Measurements from ENCODE around the gene KIF26B. TPM values are rescaled to one million over a fixed set of nuclear protein-coding genes. Genes with fewer than 3 reads are reported as not detected.

KIF26B gene
- total RNA-seq, 2 experiments from 2014 or later: not detected

GRCh38 chr1:245556057-245556456, 401.3 kb downstream of the KIF26B start:
- no TSS peak for BruUV-seq (replicated peaks)
- Histone ChIP-seq H3K4me1 (ENCODE audit: insufficient read depth, low read length, poor library complexity, severe bottlenecking) (no peaks in the 10 kb centered on the region), H4K20me1 (ENCODE audit: insufficient read depth, low read length) (no peaks in the 10 kb centered on the region), H3K9me3 (ENCODE audit: low read length) (no peaks in the 10 kb centered on the region), H3K79me2 (ENCODE audit: insufficient read depth, low read depth, low read length) (no peaks in the 10 kb centered on the region), H3K36me3 (ENCODE audit: insufficient read depth, low read length) (no peaks in the 10 kb centered on the region), H2AFZ (ENCODE audit: low read length) (no peak overlapping the region), H3K4me2 (ENCODE audit: low read length) (no peak overlapping the region), H3K27ac (ENCODE audit: low read depth, low read length, poor library complexity, severe bottlenecking) (no peak overlapping the region), H3K9me2 (ENCODE audit: insufficient read depth, low read length) (no peaks in the 10 kb centered on the region), H3K4me3 (ENCODE audit: low read depth, low read length, poor library complexity, severe bottlenecking) (no peak overlapping the region)
- ChIA-PET POLR2A (no interaction called here), CTCF (ENCODE audit: unreplicated experiment) (no interaction called here)
- intact Hi-C loops (cut with micrococcal nuclease; ENCODE audit: unreplicated experiment): no loop called here
- no peak for TF ChIP-seq EZH2phosphoT487 (IDR thresholded peaks at IDR 0.05; ENCODE audit: borderline replicate concordance, low read depth, low read length)
- TF ChIP-seq, protein P1, sequence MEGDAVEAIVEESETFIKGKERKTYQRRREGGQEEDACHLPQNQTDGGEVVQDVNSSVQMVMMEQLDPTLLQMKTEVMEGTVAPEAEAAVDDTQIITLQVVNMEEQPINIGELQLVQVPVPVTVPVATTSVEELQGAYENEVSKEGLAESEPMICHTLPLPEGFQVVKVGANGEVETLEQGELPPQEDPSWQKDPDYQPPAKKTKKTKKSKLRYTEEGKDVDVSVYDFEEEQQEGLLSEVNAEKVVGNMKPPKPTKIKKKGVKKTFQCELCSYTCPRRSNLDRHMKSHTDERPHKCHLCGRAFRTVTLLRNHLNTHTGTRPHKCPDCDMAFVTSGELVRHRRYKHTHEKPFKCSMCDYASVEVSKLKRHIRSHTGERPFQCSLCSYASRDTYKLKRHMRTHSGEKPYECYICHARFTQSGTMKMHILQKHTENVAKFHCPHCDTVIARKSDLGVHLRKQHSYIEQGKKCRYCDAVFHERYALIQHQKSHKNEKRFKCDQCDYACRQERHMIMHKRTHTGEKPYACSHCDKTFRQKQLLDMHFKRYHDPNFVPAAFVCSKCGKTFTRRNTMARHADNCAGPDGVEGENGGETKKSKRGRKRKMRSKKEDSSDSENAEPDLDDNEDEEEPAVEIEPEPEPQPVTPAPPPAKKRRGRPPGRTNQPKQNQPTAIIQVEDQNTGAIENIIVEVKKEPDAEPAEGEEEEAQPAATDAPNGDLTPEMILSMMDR (conservative IDR thresholded peaks at IDR 0.05; ENCODE audit: low read length): no peak
- no peak for DNase-seq (ENCODE audit: low spot score)

GRCh38 chr1:245558069-245558468, 403.3 kb downstream of the KIF26B start:
- Histone ChIP-seq H4K20me1 (ENCODE audit: insufficient read depth, low read length) (no peaks in the 10 kb centered on the region), H3K36me3 (ENCODE audit: insufficient read depth, low read length) (no peaks in the 10 kb centered on the region), H2AFZ (ENCODE audit: low read length) (no peak overlapping the region), H3K4me1 (ENCODE audit: insufficient read depth, low read length, poor library complexity, severe bottlenecking) (no peaks in the 10 kb centered on the region), H3K27ac (ENCODE audit: low read depth, low read length, poor library complexity, severe bottlenecking) (no peak overlapping the region), H3K4me3 (ENCODE audit: low read depth, low read length, poor library complexity, severe bottlenecking) (no peak overlapping the region), H3K9me2 (ENCODE audit: insufficient read depth, low read length) (no peaks in the 10 kb centered on the region), H3K9me3 (ENCODE audit: low read length) (no peaks in the 10 kb centered on the region), H3K79me2 (ENCODE audit: insufficient read depth, low read depth, low read length) (no peaks in the 10 kb centered on the region), H3K4me2 (ENCODE audit: low read length) (no peak overlapping the region)
- DNase-seq (ENCODE audit: low spot score): no peak
- ChIA-PET CTCF (ENCODE audit: unreplicated experiment) (no interaction called here), POLR2A (interaction anchor here (1.0 kb wide), 1 partner anchor 10 kb away, joined by 3 read pairs; no protein-coding TSS in a partner anchor)
- TF ChIP-seq, protein P1 (conservative IDR thresholded peaks at IDR 0.05; ENCODE audit: low read length): no peak
- TF ChIP-seq EZH2phosphoT487 (IDR thresholded peaks at IDR 0.05; ENCODE audit: borderline replicate concordance, low read depth, low read length): no peak
- intact Hi-C loops (cut with micrococcal nuclease; ENCODE audit: unreplicated experiment): no loop called here
- BruUV-seq (replicated peaks): no TSS peak

DNA sequence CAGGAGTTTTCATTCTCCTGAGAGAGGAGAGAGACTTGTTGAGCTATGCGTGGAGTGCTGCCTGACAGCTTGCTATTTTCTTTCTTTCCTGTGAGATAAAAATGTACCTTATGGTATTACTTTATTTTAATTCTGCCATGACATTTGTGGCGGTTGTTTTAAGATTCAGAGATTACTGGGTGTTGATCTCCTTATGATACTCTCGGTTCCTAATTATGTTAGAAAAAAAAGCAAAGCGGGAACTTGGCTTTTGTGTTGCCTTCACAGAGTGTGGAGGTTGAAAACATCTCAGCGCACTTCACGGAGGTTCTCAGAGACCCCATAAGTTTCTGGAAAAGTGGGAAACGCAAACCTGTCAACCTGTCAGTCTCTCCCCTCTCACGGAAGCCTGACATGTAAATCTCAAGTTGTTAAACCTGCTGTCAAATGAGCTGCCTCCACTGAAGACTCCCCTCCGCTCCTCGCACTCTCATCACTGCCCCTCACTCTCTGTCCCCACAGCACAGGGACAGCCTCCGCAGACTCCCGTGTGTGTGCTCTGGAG, 405.6 kb downstream of the KIF26B start:
- BruUV-seq (replicated peaks): no TSS peak
- Histone ChIP-seq H3K4me2 (ENCODE audit: low read length) (no peak overlapping the region), H3K79me2 (ENCODE audit: insufficient read depth, low read depth, low read length) (no peaks in the 10 kb centered on the region), H3K4me1 (ENCODE audit: insufficient read depth, low read length, poor library complexity, severe bottlenecking) (no peaks in the 10 kb centered on the region), H2AFZ (ENCODE audit: low read length) (no peak overlapping the region), H3K9me2 (ENCODE audit: insufficient read depth, low read length) (no peaks in the 10 kb centered on the region), H3K9me3 (ENCODE audit: low read length) (no peaks in the 10 kb centered on the region), H3K27ac (ENCODE audit: low read depth, low read length, poor library complexity, severe bottlenecking) (no peak overlapping the region), H4K20me1 (ENCODE audit: insufficient read depth, low read length) (no peaks in the 10 kb centered on the region), H3K36me3 (ENCODE audit: insufficient read depth, low read length) (no peaks in the 10 kb centered on the region), H3K4me3 (ENCODE audit: low read depth, low read length, poor library complexity, severe bottlenecking) (no peak overlapping the region)
- CTCF ChIA-PET (ENCODE audit: unreplicated experiment): no interaction called here
- intact Hi-C loops (cut with micrococcal nuclease; ENCODE audit: unreplicated experiment): no loop called here
- TF ChIP-seq, protein P1 (conservative IDR thresholded peaks at IDR 0.05; ENCODE audit: low read length): no peak
- TF ChIP-seq EZH2phosphoT487 (IDR thresholded peaks at IDR 0.05; ENCODE audit: borderline replicate concordance, low read depth, low read length): no peak
- no peak for DNase-seq (ENCODE audit: low spot score)
- POLR2A ChIA-PET: no interaction called here

Data from OCI-LY7 (cell line).